ENCODE data around the gene C1orf116. TPM values are rescaled to one million over a fixed set of nuclear protein-coding genes. Genes with fewer than 3 reads are reported as not detected.
A peak's percentile ranks its signal among the peaks of the same experiment; 100 is the strongest.

C1orf116 gene
- total RNA-seq, 1 experiment from 2014 or later, result 2.4 TPM

DNA sequence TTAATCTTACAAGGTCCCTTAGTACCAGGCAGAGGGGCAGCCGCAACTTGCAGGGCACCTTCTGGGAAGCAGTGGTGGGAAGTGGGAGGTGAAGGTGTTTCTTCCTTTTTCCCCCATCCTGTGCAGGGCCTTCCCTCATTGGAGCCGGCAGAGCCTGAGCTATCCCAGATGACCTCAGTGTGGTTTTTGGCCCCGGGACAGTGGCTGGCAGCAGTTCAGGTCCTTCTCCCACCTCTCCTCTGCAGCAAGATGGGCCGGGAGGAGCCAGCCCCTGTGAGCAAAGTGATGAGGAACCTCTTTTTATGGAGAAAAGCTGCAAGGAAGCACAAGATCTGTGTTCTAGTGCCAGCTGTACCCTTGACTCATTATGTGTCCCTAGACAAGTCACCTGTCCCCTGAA, 27.3 kb upstream of the C1orf116 start:
- H3K4me3 Mint-ChIP-seq, result no peak overlapping the region
- no peaks in the 10 kb centered on the region for H3K27me3 Mint-ChIP-seq (ENCODE audit: low read depth)
- ChIA-PET CTCF (interaction anchor here (1.6 kb wide), 1 partner anchor 10 kb away, joined by 4 read pairs; no protein-coding TSS in a partner anchor), POLR2A (no interaction called here)
- DNase-seq (ENCODE audit: low spot score), result no peak
- peaks cover 15% of the 10 kb centered on the region for H3K4me1 Mint-ChIP-seq
- ATAC-seq, result peak; percentile 13; the same call in 1 of the 2 replicates
- H3K9me3 Mint-ChIP-seq, result no peaks in the 10 kb centered on the region
- peaks cover 41% of the 10 kb centered on the region for H3K36me3 Mint-ChIP-seq
- H3K27ac Mint-ChIP-seq, result peak overlapping the region; percentile 32; the same call in 1 of the 2 replicates
- TF ChIP-seq ZNF396 (CRISPR knock-in tag; IDR thresholded peaks at IDR 0.05; ENCODE audit: borderline replicate concordance) (no peak), ATF1 (CRISPR knock-in tag; IDR thresholded peaks at IDR 0.05) (no peak), SMAD4 (CRISPR knock-in tag; IDR thresholded peaks at IDR 0.05) (no peak), FOXK1 (CRISPR knock-in tag; IDR thresholded peaks at IDR 0.05) (no peak), CBFB (CRISPR knock-in tag; IDR thresholded peaks at IDR 0.05; ENCODE audit: low read depth) (no peak), SP1 (CRISPR knock-in tag; conservative IDR thresholded peaks at IDR 0.05) (no peak), IRF2 (CRISPR knock-in tag; IDR thresholded peaks at IDR 0.05; ENCODE audit: borderline replicate concordance, low read depth) (no peak), MXD4 (CRISPR knock-in tag; IDR thresholded peaks at IDR 0.05; ENCODE audit: borderline replicate concordance) (no peak), OVOL2 (CRISPR knock-in tag; IDR thresholded peaks at IDR 0.05; ENCODE audit: borderline replicate concordance) (no peak), PRRX2 (CRISPR knock-in tag; IDR thresholded peaks at IDR 0.05) (no peak), HMGA2 (CRISPR knock-in tag; IDR thresholded peaks at IDR 0.05) (no peak), MYBL2 (CRISPR knock-in tag; IDR thresholded peaks at IDR 0.05) (no peak)
- TF ChIP-seq, protein P1, sequence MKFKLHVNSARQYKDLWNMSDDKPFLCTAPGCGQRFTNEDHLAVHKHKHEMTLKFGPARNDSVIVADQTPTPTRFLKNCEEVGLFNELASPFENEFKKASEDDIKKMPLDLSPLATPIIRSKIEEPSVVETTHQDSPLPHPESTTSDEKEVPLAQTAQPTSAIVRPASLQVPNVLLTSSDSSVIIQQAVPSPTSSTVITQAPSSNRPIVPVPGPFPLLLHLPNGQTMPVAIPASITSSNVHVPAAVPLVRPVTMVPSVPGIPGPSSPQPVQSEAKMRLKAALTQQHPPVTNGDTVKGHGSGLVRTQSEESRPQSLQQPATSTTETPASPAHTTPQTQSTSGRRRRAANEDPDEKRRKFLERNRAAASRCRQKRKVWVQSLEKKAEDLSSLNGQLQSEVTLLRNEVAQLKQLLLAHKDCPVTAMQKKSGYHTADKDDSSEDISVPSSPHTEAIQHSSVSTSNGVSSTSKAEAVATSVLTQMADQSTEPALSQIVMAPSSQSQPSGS (CRISPR knock-in tag; IDR thresholded peaks at IDR 0.05; ENCODE audit: borderline replicate concordance, low read depth), result no peak
- TF ChIP-seq, protein P2, sequence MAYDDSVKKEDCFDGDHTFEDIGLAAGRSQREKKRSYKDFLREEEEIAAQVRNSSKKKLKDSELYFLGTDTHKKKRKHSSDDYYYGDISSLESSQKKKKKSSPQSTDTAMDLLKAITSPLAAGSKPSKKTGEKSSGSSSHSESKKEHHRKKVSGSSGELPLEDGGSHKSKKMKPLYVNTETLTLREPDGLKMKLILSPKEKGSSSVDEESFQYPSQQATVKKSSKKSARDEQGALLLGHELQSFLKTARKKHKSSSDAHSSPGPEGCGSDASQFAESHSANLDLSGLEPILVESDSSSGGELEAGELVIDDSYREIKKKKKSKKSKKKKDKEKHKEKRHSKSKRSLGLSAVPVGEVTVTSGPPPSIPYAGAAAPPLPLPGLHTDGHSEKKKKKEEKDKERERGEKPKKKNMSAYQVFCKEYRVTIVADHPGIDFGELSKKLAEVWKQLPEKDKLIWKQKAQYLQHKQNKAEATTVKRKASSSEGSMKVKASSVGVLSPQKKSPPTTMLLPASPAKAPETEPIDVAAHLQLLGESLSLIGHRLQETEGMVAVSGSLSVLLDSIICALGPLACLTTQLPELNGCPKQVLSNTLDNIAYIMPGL (CRISPR knock-in tag; IDR thresholded peaks at IDR 0.05), result no peak
- TF ChIP-seq, protein P3, sequence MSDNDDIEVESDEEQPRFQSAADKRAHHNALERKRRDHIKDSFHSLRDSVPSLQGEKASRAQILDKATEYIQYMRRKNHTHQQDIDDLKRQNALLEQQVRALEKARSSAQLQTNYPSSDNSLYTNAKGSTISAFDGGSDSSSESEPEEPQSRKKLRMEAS (CRISPR knock-in tag; IDR thresholded peaks at IDR 0.05), result no peak
- TF ChIP-seq, protein P4, sequence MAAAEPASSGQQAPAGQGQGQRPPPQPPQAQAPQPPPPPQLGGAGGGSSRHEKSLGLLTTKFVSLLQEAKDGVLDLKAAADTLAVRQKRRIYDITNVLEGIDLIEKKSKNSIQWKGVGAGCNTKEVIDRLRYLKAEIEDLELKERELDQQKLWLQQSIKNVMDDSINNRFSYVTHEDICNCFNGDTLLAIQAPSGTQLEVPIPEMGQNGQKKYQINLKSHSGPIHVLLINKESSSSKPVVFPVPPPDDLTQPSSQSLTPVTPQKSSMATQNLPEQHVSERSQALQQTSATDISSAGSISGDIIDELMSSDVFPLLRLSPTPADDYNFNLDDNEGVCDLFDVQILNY (CRISPR knock-in tag; IDR thresholded peaks at IDR 0.05), result no peak
- TF ChIP-seq, protein P5, sequence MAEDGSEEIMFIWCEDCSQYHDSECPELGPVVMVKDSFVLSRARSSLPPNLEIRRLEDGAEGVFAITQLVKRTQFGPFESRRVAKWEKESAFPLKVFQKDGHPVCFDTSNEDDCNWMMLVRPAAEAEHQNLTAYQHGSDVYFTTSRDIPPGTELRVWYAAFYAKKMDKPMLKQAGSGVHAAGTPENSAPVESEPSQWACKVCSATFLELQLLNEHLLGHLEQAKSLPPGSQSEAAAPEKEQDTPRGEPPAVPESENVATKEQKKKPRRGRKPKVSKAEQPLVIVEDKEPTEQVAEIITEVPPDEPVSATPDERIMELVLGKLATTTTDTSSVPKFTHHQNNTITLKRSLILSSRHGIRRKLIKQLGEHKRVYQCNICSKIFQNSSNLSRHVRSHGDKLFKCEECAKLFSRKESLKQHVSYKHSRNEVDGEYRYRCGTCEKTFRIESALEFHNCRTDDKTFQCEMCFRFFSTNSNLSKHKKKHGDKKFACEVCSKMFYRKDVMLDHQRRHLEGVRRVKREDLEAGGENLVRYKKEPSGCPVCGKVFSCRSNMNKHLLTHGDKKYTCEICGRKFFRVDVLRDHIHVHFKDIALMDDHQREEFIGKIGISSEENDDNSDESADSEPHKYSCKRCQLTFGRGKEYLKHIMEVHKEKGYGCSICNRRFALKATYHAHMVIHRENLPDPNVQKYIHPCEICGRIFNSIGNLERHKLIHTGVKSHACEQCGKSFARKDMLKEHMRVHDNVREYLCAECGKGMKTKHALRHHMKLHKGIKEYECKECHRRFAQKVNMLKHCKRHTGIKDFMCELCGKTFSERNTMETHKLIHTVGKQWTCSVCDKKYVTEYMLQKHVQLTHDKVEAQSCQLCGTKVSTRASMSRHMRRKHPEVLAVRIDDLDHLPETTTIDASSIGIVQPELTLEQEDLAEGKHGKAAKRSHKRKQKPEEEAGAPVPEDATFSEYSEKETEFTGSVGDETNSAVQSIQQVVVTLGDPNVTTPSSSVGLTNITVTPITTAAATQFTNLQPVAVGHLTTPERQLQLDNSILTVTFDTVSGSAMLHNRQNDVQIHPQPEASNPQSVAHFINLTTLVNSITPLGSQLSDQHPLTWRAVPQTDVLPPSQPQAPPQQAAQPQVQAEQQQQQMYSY (CRISPR knock-in tag; IDR thresholded peaks at IDR 0.05), result no peak
- TF ChIP-seq, protein P6, sequence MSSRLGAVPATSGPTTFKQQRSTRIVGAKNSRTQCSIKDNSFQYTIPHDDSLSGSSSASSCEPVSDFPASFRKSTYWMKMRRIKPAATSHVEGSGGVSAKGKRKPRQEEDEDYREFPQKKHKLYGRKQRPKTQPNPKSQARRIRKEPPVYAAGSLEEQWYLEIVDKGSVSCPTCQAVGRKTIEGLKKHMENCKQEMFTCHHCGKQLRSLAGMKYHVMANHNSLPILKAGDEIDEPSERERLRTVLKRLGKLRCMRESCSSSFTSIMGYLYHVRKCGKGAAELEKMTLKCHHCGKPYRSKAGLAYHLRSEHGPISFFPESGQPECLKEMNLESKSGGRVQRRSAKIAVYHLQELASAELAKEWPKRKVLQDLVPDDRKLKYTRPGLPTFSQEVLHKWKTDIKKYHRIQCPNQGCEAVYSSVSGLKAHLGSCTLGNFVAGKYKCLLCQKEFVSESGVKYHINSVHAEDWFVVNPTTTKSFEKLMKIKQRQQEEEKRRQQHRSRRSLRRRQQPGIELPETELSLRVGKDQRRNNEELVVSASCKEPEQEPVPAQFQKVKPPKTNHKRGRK (CRISPR knock-in tag; IDR thresholded peaks at IDR 0.05; ENCODE audit: borderline replicate concordance), result no peak
